GM12864 (cell line): ENCODE measurements around the gene KIF2C.
"Not testable (repeated sequence)": the region's sequence is repeated elsewhere in the genome, so short reads cannot be mapped to it uniquely, and the experiment has no call there.

Source experiments
- DNase-seq: peaks from one replicate; pipeline ENCODE4 v3.0.0-alpha.2; 2011; ENCODE audit warnings: low read depth
- H3K4me3 ChIP-seq: 2 replicates; pipeline ENCODE4 v1.5.1; 2011; ENCODE audit warnings: mild to moderate bottlenecking, low read depth, low read length, control low read depth
- CTCF ChIP-seq: IDR thresholded peaks from 2 replicates; pipeline ENCODE4 v1.5.1; 2011; ENCODE audit warnings: low read depth, mild to moderate bottlenecking, moderate library complexity, low read length, control low read depth, inconsistent platforms; ENCODE audit errors: missing control alignments

KIF2C gene

GRCh38 chr1:44786841-44787426 is 47.3 kb downstream of the KIF2C start:
- H3K4me3 ChIP-seq: no peak overlapping the region
- DNase-seq: no peak
- TF ChIP-seq CTCF: no peak

GRCh38 chr1:44787506-44787905 is 47.9 kb downstream of the KIF2C start:
- H3K4me3 ChIP-seq: no peak overlapping the region
- TF ChIP-seq CTCF: no peak
- DNase-seq: no peak

- no peak within 1 kb of the TSS for H3K4me3 ChIP-seq
Measured at GRCh38 chr1:44788120-44788860, 48.7 kb downstream of the KIF2C start, which contains the start of gene BEST4. Gene BEST4 (minus strand): TSS chr1:44788170. CDS start chr1:44787705, 465 bp downstream.

DNA sequence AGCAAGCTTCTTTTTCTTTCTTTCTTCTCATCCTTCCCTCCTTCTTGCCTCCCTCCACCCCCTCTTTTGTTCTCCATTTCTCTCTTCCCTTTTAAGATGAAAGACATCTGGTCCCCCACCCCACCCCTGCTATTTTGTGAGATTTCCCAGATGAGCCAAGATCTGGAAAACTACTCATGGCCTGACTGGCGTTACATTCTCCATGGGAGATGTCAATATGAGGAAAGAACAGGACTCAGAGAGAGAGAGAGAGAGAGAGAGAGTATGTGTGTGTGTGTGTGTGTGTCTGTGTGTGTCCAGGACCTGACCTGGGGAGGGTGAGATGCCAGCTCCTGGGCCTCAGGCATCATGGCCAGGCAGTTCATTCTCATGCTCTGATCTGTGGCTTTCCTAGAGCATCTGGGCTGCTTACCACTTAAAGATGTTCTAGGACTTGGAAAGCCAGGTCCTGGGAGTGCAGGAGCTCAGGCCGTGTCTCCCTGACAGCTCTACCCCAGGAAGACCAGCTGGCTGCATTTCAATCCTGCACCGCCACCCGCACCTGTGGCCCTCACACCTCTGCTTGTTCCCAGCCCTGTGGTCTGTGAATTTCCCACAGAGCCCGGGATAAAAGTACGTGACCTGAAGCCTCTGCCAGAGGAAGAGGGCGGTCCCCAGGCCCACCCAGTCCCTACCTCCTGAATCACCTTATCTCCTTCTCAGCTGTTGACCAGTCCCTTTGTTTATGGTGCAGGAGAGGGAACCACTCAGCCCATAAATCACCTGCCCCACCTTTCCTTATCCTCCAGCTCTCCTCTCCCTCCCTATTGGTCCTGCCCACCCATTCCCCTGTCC is 51.5 kb downstream of the KIF2C start:
- no peak overlapping the region for H3K4me3 ChIP-seq
- no peak for DNase-seq
- no peak for TF ChIP-seq CTCF

More at GRCh38 chr1:44788120-44788860, 48.7 kb downstream of the KIF2C start, which contains the start of gene BEST4:
- no peak for DNase-seq
- no peak for TF ChIP-seq CTCF

- H3K4me3 ChIP-seq: no peak overlapping the region
- no peak for TF ChIP-seq CTCF
- no peak for DNase-seq
Measured at GRCh38 chr1:44792736-44793502, 53.3 kb downstream of the KIF2C start.

GRCh38 chr1:44797886-44798285 is 58.2 kb downstream of the KIF2C start:
- not testable (repeated sequence) for DNase-seq, H3K4me3 ChIP-seq
